ENCODE data around the gene SLC8A2. TPM values are rescaled to one million over a fixed set of nuclear protein-coding genes. Genes with fewer than 3 reads are reported as not detected.

The SLC8A2 gene
- total and polyA plus RNA-seq, 2 of the 8 experiments (the other 6 are each of a cell fraction or from before 2014, with no cell fraction given), result 7.3 to 12.4 TPM

DNA sequence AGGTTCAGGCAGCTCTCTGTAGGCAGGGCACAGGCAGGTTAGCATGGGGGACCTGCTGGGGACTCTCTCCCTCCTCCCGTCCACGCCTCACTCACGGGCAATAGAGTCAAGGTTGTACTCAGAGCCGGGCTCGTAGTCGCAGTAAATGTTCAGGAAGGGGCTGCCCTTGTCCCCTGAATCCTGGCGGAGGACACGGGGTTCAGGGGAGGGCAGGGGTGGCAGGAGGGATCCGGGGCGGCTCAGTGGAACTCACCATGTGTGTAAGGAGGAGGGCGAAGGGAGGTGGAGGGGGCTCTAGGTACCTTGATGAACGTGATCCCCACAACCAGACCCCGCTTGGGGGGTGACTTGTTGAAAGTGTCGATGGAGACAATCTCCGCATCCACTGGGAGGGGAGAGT, 11.5 kb upstream of the SLC8A2 start (continued):
- no peak for TF ChIP-seq GABPA (IDR thresholded peaks at IDR 0.05; ENCODE audit: borderline replicate concordance, insufficient read depth, low read length)
- no peak for TF ChIP-seq SP4 (IDR thresholded peaks at IDR 0.05; ENCODE audit: low read length)
- TF ChIP-seq, protein P1, sequence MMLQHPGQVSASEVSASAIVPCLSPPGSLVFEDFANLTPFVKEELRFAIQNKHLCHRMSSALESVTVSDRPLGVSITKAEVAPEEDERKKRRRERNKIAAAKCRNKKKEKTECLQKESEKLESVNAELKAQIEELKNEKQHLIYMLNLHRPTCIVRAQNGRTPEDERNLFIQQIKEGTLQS (IDR thresholded peaks at IDR 0.05; ENCODE audit: insufficient read depth, low read depth, low read length), result no peak
- TF ChIP-seq KDM4A (IDR thresholded peaks at IDR 0.05; ENCODE audit: low read depth, low read length, severe bottlenecking), result no peak
- no peak for TF ChIP-seq POLR2A (IDR thresholded peaks at IDR 0.05; ENCODE audit: control extremely low read depth in 1 of 2, low read depth in 2 of 2, low read length in 2 of 2)
- no peak for TF ChIP-seq ZNF274 (IDR thresholded peaks at IDR 0.05; ENCODE audit: borderline replicate concordance, extremely low read depth, low read length)
